GM18870 (cell line): ENCODE data around the gene ING5.
"Not testable (repeated sequence)": the region's sequence is repeated elsewhere in the genome, so short reads cannot be mapped to it uniquely, and the experiment has no call there.

ENCODE experiments used
- ATAC-seq: cut with Tn5 transposase; IDR thresholded peaks from one replicate; pipeline ENCODE4 v1.9.1; 2021; ENCODE audit warnings: moderate library complexity; ENCODE audit not compliant: unreplicated experiment

The ING5 gene

GRCh38 chr2:241703032-241703604 is 1.3 kb downstream of the ING5 start:
- ATAC-seq = no peak

GRCh38 chr2:241706537-241706936 is 4.7 kb downstream of the ING5 start:
- no peak for ATAC-seq

- ATAC-seq = no peak
Measured at GRCh38 chr2:241708879-241709278, 7.0 kb downstream of the ING5 start.

- no peak for ATAC-seq
Measured at GRCh38 chr2:241719093-241719492, 17.3 kb downstream of the ING5 start.

GRCh38 chr2:241720099-241720498 is 18.3 kb downstream of the ING5 start:
- ATAC-seq = no peak

- ATAC-seq = no peak
Measured at GRCh38 chr2:241720560-241720959, 18.7 kb downstream of the ING5 start.

GRCh38 chr2:241721852-241722251 is 20.0 kb downstream of the ING5 start:
- no peak for ATAC-seq

- ATAC-seq = no peak
Measured at GRCh38 chr2:241722896-241723454, 21.1 kb downstream of the ING5 start.

- no peak for ATAC-seq
Measured at GRCh38 chr2:241724259-241724974, 22.6 kb downstream of the ING5 start.

- ATAC-seq = no peak
Measured at GRCh38 chr2:241724975-241725870, 23.4 kb downstream of the ING5 start.

GRCh38 chr2:241726459-241726858 is 24.6 kb downstream of the ING5 start:
- no peak for ATAC-seq

- ATAC-seq = no peak
Measured at GRCh38 chr2:241728000-241728399, 26.2 kb downstream of the ING5 start.

- ATAC-seq = no peak
Measured at GRCh38 chr2:241728627-241729026, 26.8 kb downstream of the ING5 start.

- ATAC-seq = no peak
Measured at GRCh38 chr2:241729868-241730267, 28.0 kb downstream of the ING5 start.

- ATAC-seq = no peak
Measured at GRCh38 chr2:241730671-241731293, 28.9 kb downstream of the ING5 start.

- ATAC-seq = not testable (repeated sequence)
Measured at GRCh38 chr2:241732513-241733186, 30.8 kb downstream of the ING5 start.

- no peak for ATAC-seq
Measured at GRCh38 chr2:241733391-241734207, 31.8 kb downstream of the ING5 start.

GRCh38 chr2:241734208-241734466 is 32.3 kb downstream of the ING5 start:
- ATAC-seq = peak; percentile 17

- peak; percentile 40 for ATAC-seq
Measured at GRCh38 chr2:241734467-241735208, 32.8 kb downstream of the ING5 start, which contains the start of gene D2HGDH. D2HGDH (plus strand) TSS chr2:241734630; CDS start chr2:241735225, 595 bp downstream.
